Lower lobe of right lung (tissue), 2 donors: ENCODE measurements around the gene TNFSF13. TPM values are rescaled to one million over a fixed set of nuclear protein-coding genes. Genes with fewer than 3 reads are reported as not detected.

Source experiments
- ATAC-seq, 2 donors: fragments of 200-7000 bp; cut with Tn5 transposase; one replicate each; pipeline ENCODE4 v1.9.1; 2020 to 2022; ENCODE audit warnings: mild to moderate bottlenecking in 2 of 2, moderate library complexity in 2 of 2
- DNase-seq: peaks from one replicate; pipeline ENCODE4 v3.0.0-alpha.2; 2020
- H3K27ac ChIP-seq: fragments of 200-600 bp; one replicate; pipeline ENCODE4 v1.8.0; 2022
- H3K27me3 ChIP-seq: fragments of 200-600 bp; one replicate; pipeline ENCODE4 v1.8.0; 2022; ENCODE audit warnings: low read depth
- H3K36me3 ChIP-seq: fragments of 200-600 bp; one replicate; pipeline ENCODE4 v1.8.0; 2022; ENCODE audit warnings: mild to moderate bottlenecking
- H3K4me1 ChIP-seq: fragments of 200-600 bp; one replicate; pipeline ENCODE4 v1.8.0; 2022
- H3K4me3 ChIP-seq: fragments of 200-600 bp; one replicate; pipeline ENCODE4 v1.8.0; 2022; ENCODE audit warnings: mild to moderate bottlenecking
- H3K9me3 ChIP-seq: fragments of 200-600 bp; one replicate; pipeline ENCODE4 v1.8.0; 2022
- intact Hi-C: fragments of 100-400 bp; cut with DNase I; formaldehyde crosslinking; loops from one replicate; pipeline ENCODE4 v1.11.0; 2022
- total RNA-seq: library from RNA; stranded (reverse); fragmentation: NEBNext Ultra II Directional; extraction: Animal tissue kit (Norgen Biotek cat#: 25700); gene quantifications from one replicate; pipeline ENCODE4 v1.2.1, GENCODE V29; 2021
- TF ChIP-seq, protein P1 (sequence below): fragments of 200-600 bp; IDR thresholded peaks from one replicate; pipeline ENCODE4 v1.8.0; 2022; ENCODE audit warnings: antibody characterized with exemption, mild to moderate bottlenecking
- donor health status: DM: no; HTN: yes; CAD: no; lungs with severe emphysema.

TNFSF13 gene
- total RNA-seq, 1 donor from 2014 or later, result 161 TPM

GRCh38 chr17:7530023-7530900, 28.3 kb upstream of the TNFSF13 start:
- no peaks in the 10 kb centered on the region for H3K36me3 ChIP-seq
- no peaks in the 10 kb centered on the region for H3K4me1 ChIP-seq
- no peak for DNase-seq
- ATAC-seq, result no peak
- no peaks in the 10 kb centered on the region for H3K27me3 ChIP-seq
- intact Hi-C loops, result no loop called here
- TF ChIP-seq, protein P1, sequence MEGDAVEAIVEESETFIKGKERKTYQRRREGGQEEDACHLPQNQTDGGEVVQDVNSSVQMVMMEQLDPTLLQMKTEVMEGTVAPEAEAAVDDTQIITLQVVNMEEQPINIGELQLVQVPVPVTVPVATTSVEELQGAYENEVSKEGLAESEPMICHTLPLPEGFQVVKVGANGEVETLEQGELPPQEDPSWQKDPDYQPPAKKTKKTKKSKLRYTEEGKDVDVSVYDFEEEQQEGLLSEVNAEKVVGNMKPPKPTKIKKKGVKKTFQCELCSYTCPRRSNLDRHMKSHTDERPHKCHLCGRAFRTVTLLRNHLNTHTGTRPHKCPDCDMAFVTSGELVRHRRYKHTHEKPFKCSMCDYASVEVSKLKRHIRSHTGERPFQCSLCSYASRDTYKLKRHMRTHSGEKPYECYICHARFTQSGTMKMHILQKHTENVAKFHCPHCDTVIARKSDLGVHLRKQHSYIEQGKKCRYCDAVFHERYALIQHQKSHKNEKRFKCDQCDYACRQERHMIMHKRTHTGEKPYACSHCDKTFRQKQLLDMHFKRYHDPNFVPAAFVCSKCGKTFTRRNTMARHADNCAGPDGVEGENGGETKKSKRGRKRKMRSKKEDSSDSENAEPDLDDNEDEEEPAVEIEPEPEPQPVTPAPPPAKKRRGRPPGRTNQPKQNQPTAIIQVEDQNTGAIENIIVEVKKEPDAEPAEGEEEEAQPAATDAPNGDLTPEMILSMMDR, result no peak
- H3K9me3 ChIP-seq, result peaks cover 17% of the 10 kb centered on the region
- H3K27ac ChIP-seq, result no peak overlapping the region
- no peak overlapping the region for H3K4me3 ChIP-seq

GRCh38 chr17:7538050-7538449, 20.5 kb upstream of the TNFSF13 start:
- intact Hi-C loops, result no loop called here
- ATAC-seq, result no peak
- H3K4me3 ChIP-seq, result no peak overlapping the region
- no peak overlapping the region for H3K27ac ChIP-seq
- peaks cover 4% of the 10 kb centered on the region for H3K9me3 ChIP-seq
- TF ChIP-seq, protein P1, result no peak
- DNase-seq, result no peak
- no peaks in the 10 kb centered on the region for H3K4me1 ChIP-seq
- no peaks in the 10 kb centered on the region for H3K36me3 ChIP-seq
- no peaks in the 10 kb centered on the region for H3K27me3 ChIP-seq

DNA sequence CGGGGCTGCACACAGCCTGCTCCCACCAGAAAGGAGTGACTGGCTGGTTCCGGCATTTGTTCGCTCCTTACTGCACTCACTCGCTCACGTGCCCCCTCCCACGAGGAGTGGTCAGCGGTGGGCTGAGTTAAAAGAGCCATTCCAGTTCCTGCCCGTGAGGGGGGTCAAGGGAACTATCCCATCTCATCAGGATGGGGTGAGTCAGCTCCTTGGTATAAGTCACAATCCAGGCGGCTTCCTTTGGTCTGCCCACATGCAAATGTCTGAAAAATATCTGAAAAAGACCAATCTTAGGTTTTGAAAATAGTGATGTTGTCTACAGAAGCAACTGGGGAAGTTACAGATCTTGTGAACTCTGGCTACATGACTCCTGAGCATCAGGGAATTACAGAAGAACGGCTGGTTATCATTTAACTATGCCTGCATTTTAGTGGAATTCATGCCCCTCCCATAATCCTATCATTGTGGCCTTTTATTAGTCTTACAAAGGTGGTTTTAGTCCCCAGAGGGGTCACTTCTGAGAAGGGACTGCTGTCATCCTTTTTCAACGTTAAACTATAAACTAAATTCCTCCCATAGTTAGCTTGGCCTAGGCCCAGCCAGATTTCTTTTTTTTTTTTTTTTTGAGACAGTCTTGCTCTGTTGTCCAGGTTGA, 19.5 kb upstream of the TNFSF13 start:
- H3K27ac ChIP-seq, result no peak overlapping the region
- intact Hi-C loops, result no loop called here
- DNase-seq (no peak), ATAC-seq (no peak)
- no peaks in the 10 kb centered on the region for H3K27me3 ChIP-seq
- H3K4me1 ChIP-seq, result no peaks in the 10 kb centered on the region
- no peak overlapping the region for H3K4me3 ChIP-seq
- H3K36me3 ChIP-seq, result no peaks in the 10 kb centered on the region
- H3K9me3 ChIP-seq, result peaks cover 4% of the 10 kb centered on the region
- TF ChIP-seq, protein P1, result no peak

DNA sequence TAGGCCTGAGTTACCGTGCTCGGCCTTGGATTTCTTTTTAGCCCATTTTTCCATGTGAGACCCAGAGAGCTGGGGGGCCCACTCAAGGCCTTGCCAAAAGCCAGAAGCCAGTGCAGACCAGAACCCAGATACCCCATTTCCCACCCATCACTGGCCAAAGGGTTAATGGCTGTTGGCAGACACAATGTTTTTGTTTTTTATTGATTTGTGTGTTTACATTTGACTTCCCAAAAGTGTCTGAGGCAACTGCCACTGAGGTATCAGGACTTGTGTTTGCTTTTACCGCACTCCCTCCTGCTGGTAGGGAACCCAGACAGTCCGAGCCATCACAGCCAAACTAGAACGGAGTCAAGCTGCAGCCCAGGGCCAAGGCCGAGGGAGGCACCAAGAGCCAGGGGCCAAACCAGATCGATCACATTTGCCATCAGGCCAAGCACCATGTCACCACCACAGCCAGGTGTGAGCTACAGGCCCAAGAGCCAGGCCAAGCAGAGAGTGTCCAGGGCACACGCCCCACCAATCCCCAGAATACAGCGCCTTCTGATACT, 17.4 kb upstream of the TNFSF13 start:
- intact Hi-C loops, result no loop called here
- no peaks in the 10 kb centered on the region for H3K27me3 ChIP-seq
- ATAC-seq (no peak), DNase-seq (no peak)
- no peaks in the 10 kb centered on the region for H3K36me3 ChIP-seq
- H3K9me3 ChIP-seq, result peaks cover 4% of the 10 kb centered on the region
- no peak overlapping the region for H3K27ac ChIP-seq
- H3K4me1 ChIP-seq, result no peaks in the 10 kb centered on the region
- H3K4me3 ChIP-seq, result no peak overlapping the region
- TF ChIP-seq, protein P1, result no peak

DNA sequence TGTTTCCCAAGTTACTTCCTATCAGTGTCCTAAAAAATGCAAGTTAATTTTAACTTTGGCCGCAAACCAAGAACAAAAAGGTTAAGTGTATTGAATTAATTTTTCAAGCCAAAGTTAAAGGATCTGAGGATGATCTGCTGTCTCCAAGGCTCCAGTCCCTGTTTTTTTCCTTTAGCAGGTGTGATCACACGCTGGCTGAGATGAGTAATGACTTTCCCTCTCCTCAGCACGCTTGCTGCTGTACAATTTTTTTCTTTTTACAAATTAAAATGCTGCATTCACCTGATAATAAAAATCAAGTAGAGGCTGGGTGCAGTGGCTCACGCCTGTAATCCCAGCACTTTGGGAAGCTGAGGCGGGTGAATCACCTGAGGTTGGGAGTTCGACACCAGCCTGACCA, 13.6 kb upstream of the TNFSF13 start:
- no peaks in the 10 kb centered on the region for H3K9me3 ChIP-seq
- TF ChIP-seq, protein P1, result no peak
- ATAC-seq (no peak), DNase-seq (no peak)
- H3K4me3 ChIP-seq, result no peak overlapping the region
- H3K36me3 ChIP-seq, result no peaks in the 10 kb centered on the region
- H3K27me3 ChIP-seq, result no peaks in the 10 kb centered on the region
- H3K4me1 ChIP-seq, result peaks cover 11% of the 10 kb centered on the region
- H3K27ac ChIP-seq, result no peak overlapping the region
- intact Hi-C loops, result no loop called here
